Head of caudate nucleus (tissue), 42 donors: ENCODE results near the gene DUS2.
"Not testable (repeated sequence)": the region's sequence is repeated elsewhere in the genome, so short reads cannot be mapped to it uniquely, and the experiment has no call there.

Experiments used
- DNase-seq, 42 donors: peaks; one replicate each; pipeline versions ENCODE4 v3.0.0 to v3.0.0-alpha.2; 2020 to 2021; ENCODE audit warnings: mixed read lengths in 7 of 42
- intact Hi-C: fragments of 100-400 bp; cut with DNase I; formaldehyde crosslinking; loops from one replicate; pipeline ENCODE4 v1.15.0; 2022

Gene DUS2

GRCh38 chr16:68100488-68100887, 77.4 kb downstream of the DUS2 start:
- intact Hi-C loops, result no loop called here
- no peak for DNase-seq

DNA sequence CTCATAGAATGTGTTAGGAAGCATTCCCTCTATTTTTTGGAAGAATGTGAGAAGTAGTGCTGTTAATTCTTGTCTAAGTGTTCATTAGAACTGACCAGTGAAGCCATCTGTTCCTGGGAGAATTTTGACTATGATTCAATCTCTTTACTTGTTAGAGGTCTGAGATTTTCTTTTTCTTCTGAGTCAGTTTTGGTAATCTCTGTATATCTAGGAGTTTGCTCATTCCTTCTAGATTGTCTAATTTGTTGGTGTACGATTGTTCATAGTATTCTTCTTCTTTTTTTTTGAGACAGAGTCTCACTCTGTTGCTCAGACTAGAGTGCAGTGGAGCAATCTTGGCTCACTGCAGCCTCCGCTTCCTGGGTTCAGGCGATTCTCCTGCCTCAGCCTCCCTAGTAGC, 82.5 kb downstream of the DUS2 start:
- intact Hi-C loops, result no loop called here
- no peak for DNase-seq

DNA sequence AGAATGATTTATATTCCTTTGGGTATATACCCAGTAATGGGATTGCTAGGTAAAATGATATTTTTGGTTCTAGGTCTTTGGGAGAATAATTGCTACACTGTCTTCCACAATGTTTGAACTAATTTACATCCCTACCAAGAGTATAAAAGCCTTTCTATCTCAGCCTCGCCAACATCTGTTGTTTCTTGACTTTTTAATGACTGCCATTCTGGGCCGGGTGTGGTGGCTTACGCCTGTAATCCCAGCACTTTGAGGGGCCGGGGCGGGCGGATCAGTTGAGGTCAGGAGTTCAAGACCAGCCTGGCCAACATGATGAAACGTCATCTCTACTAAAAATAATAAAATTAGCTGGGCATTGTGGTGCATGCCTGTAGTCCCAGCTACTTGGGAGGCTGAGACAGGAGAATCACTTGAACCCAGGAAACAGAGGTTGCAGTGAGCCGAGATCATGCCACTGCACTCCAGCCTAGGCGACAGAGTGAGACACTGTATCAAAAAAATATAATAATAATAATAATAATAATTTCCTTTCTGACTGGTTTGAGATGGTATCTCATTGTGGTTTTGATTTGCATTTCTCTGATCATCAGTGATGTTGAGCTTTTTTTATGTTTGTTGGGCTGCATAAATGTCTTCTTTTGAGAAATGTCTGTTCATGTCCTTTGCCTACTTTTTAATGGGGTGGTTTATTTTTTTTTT, 84.3 kb downstream of the DUS2 start:
- DNase-seq, intact Hi-C loops: not testable (repeated sequence)

GRCh38 chr16:68109156-68109555, 86.1 kb downstream of the DUS2 start:
- intact Hi-C loops, DNase-seq: not testable (repeated sequence)

- DNase-seq, intact Hi-C loops: not testable (repeated sequence)
Observed at GRCh38 chr16:68110611-68111010, 87.5 kb downstream of the DUS2 start.

DNA sequence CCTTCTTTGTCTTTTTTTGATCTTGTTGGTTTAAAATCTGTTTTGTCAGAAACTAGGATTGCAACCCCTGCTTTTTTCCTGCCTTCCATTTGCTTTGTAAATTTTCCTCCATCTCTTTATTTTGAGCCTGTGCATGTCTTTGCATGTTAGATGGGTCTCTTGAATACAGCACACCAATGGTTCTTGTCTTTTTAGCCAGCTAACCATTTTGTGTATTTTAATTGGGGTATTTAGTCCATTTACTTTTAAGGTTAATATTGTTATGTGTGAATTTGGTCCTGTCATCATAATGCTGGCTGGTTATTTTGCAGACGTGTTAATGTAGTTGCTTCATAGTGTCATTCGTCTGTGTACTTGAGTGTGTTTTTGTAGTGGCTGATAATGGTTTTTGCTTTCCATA, 88.3 kb downstream of the DUS2 start:
- no peak for DNase-seq
- intact Hi-C loops, result no loop called here

DNA sequence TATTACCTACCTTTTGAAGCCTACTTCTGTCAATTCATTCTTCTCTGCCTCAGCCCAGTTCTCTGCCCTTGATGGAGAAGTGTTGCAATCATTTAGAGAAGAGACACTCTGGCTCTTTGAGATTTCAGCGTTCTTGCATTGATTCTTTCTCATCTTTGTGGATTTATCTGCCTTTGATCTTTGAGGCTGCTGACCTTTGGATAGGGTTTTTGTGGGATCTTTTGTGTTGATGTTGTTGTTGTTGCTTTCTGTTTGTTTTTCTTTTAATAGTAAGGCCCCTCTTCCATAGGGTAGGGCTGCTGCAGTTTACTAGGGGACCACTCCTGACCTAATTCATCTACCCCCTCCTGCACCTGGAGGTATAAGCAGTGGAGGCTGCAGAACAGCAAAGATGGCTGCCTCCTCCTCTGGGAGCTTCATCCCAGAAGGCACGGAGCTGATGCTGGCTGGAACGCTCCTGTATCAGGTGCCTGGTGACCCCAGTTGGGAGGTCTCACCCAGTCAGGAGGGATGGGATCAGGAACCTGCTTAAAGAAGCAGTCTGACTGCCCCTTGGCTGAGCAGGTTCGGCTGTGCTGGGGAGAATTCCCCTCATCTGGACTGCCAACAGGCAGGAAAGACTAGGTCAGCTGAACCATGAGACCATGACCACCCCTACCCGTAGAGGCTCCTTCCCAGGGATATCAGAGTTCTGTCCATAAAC, 90.1 kb downstream of the DUS2 start:
- intact Hi-C loops, result no loop called here
- DNase-seq, result no peak

DNA sequence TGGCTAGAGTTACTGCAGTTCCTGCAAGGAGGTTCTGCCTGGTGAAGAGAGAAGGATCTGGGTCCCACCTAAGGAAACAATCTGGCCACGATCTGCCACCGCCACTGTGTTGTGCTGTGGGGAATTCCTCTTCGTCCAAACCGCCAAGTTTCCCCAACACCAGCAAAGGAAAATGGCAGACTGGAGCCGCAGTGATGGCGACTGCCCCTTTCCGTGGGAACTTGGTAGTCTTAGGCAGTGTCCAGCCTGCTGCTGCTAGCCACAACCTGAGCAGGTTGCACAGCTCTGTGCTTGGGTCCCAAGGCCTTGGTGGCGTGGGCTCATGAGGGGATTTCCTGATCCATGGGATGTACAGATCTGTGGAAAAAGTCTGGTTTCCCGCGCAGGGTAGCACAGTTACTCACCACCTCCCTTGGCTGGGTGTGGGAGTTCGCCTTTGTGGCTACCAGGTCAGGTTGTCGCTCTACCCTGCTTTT, 90.7 kb downstream of the DUS2 start:
- DNase-seq, result no peak
- intact Hi-C loops, result no loop called here

- intact Hi-C loops, result not testable (repeated sequence)
Observed at GRCh38 chr16:68114939-68115338, 91.9 kb downstream of the DUS2 start.

GRCh38 chr16:68115851-68116250, 92.8 kb downstream of the DUS2 start:
- intact Hi-C loops, result no loop called here
- DNase-seq, result no peak

More at GRCh38 chr16:68114939-68115338, 91.9 kb downstream of the DUS2 start:
- not testable (repeated sequence) for DNase-seq

- no peak for DNase-seq
- intact Hi-C loops, result no loop called here
Observed at GRCh38 chr16:68116256-68116867, 93.3 kb downstream of the DUS2 start.

- intact Hi-C loops, result no loop called here
- no peak for DNase-seq
Observed at GRCh38 chr16:68117884-68118283, 94.8 kb downstream of the DUS2 start.

DNA sequence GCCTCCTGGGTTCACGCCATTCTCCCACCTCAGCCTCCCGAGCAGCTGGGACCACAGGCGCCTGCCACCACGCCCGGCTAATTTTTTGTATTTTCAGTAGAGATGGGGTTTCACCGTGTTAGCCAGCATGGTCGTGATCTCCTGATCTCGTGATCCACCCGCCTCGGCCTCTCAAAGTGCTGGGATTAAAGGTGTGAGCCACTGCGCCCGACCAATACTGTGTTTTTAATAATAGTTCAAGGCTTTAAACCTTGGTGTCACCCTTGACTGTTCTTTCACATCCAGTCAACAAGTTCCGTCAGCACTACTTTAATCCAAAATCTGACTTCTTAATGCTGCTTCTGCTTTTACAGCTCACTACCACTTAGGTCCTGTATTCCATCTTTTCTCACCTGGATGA, 95.9 kb downstream of the DUS2 start:
- intact Hi-C loops, DNase-seq: not testable (repeated sequence)

DNA sequence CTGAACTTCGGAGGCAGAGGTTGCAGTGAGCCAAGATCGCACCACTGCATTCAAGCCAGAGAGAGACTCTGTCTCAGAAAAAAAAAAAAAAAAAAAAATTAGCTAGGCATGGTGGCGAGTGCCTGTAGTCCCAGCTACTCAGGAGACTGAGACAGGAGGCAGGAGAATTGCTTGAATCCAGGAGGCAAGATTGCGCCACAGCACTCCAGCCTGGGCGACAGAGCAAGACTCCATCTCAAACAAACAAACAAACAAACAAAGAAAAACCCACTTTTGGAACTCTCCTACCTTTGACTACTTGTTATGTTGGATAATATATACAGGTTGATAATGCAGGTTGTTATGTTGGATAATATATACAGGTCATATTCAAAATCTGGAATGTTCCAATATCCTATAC, 97.4 kb downstream of the DUS2 start:
- intact Hi-C loops, DNase-seq: not testable (repeated sequence)

GRCh38 chr16:68126395-68126794, 103.3 kb downstream of the DUS2 start:
- DNase-seq, result no peak

GRCh38 chr16:68128577-68129305, 105.7 kb downstream of the DUS2 start:
- intact Hi-C loops, result no loop called here
- peak in 1 of 42 donors; percentile 1 for DNase-seq

More at GRCh38 chr16:68126395-68126794, 103.3 kb downstream of the DUS2 start:
- intact Hi-C loops, result no loop called here
